Caco-2 (cell line): ENCODE measurements around the gene SGCA. TPM values are rescaled to one million over a fixed set of nuclear protein-coding genes. Genes with fewer than 3 reads are reported as not detected.

ENCODE experiments used
- BruUV-seq: library from RNA; stranded (reverse); fragments of 400-500 nt; replicated peaks from 2 replicates; lab custom pipeline; 2021; lab: Mats Ljungman, UMichigan
- CTCF ChIA-PET: fragments of 300-600 bp; sonication (Branson Sonifier 250); formaldehyde crosslinking; loops from one replicate; lab custom pipeline; 2022; ENCODE audit warnings: antibody characterized with exemption; lab: Charles Lee
- POLR2A ChIA-PET: fragments of 300-600 bp; sonication (Branson Sonifier 250); formaldehyde crosslinking; loops from one replicate; lab custom pipeline; 2022; ENCODE audit warnings: antibody characterized with exemption; lab: Charles Lee
- DNase-seq, 2 experiments: peaks; one replicate each; pipeline versions ENCODE4 v3.0.0 to v3.0.0-alpha.2; 2020 to 2022
- H3K27me3 ChIP-seq: replicated peaks from 2 replicates; pipeline ENCODE4 v1.6.0; 2011; ENCODE audit warnings: low read length; ENCODE audit not compliant: control insufficient read depth, insufficient read depth
- H3K36me3 ChIP-seq: 2 replicates; pipeline ENCODE4 v1.5.1; 2011; ENCODE audit warnings: low read length; ENCODE audit not compliant: control insufficient read depth, insufficient read depth
- H3K4me1 ChIP-seq: fragments of 250-450 bp; sonication (Bioruptor Pico); 2 replicates; pipeline ENCODE4 v1.5.1; 2020; ENCODE audit warnings: mild to moderate bottlenecking
- H3K4me3 ChIP-seq: 2 replicates; pipeline ENCODE4 v1.5.1; 2011; ENCODE audit warnings: low read depth, mild to moderate bottlenecking, control low read depth, low read length
- H3K9me3 ChIP-seq: fragments of 250-450 bp; sonication (Bioruptor Pico); 2 replicates; pipeline ENCODE4 v1.5.1; 2020; ENCODE audit warnings: mild to moderate bottlenecking, moderate library complexity
- H3K27ac Mint-ChIP-seq: one replicate; pipeline ENCODE4 v1.8.0; 2022; ENCODE audit warnings: mixed read lengths; ENCODE audit not compliant: unreplicated experiment
- H3K27me3 Mint-ChIP-seq: one replicate; pipeline ENCODE4 v1.8.0; 2022; ENCODE audit warnings: mixed read lengths; ENCODE audit not compliant: insufficient read depth, unreplicated experiment
- H3K36me3 Mint-ChIP-seq: one replicate; pipeline ENCODE4 v1.8.0; 2022; ENCODE audit warnings: mild to moderate bottlenecking, mixed read lengths; ENCODE audit not compliant: insufficient read depth, unreplicated experiment
- H3K4me1 Mint-ChIP-seq: one replicate; pipeline ENCODE4 v1.8.0; 2022; ENCODE audit warnings: low read depth, mixed read lengths; ENCODE audit not compliant: unreplicated experiment
- H3K4me3 Mint-ChIP-seq: one replicate; pipeline ENCODE4 v1.8.0; 2022; ENCODE audit warnings: mild to moderate bottlenecking, moderate library complexity, mixed read lengths; ENCODE audit not compliant: unreplicated experiment
- H3K9me3 Mint-ChIP-seq: one replicate; pipeline ENCODE4 v1.8.0; 2022; ENCODE audit warnings: mixed read lengths; ENCODE audit not compliant: unreplicated experiment
- intact Hi-C: fragments of 100-400 bp; cut with micrococcal nuclease; formaldehyde crosslinking; loops from one replicate; pipeline ENCODE4 v1.10.0; 2022; ENCODE audit not compliant: unreplicated experiment
- total RNA-seq: library from RNA; stranded (reverse); gene quantifications from 2 replicates; pipeline ENCODE4 v1.2.3, GENCODE V29; 2022
- TF ChIP-seq, protein P1 (sequence below), 2 experiments: fragments of 200-600 bp in 1 of 2; IDR thresholded peaks; 1 replicate in 1 of 2; 2 replicates in 1 of 2; pipeline versions ENCODE4 v1.5.1 to v1.8.0; 2011 to 2022; ENCODE audit warnings: antibody characterized with exemption in 1 of 2, control low read depth in 1 of 2, inconsistent platforms in 1 of 2, low read depth in 1 of 2, low read length in 1 of 2, mild to moderate bottlenecking in 1 of 2, moderate library complexity in 1 of 2; ENCODE audit not compliant: insufficient read depth in 1 of 2, severe bottlenecking in 1 of 2, unreplicated experiment in 1 of 2

The SGCA gene
- total RNA-seq, 1 experiment from 2014 or later: not detected

DNA sequence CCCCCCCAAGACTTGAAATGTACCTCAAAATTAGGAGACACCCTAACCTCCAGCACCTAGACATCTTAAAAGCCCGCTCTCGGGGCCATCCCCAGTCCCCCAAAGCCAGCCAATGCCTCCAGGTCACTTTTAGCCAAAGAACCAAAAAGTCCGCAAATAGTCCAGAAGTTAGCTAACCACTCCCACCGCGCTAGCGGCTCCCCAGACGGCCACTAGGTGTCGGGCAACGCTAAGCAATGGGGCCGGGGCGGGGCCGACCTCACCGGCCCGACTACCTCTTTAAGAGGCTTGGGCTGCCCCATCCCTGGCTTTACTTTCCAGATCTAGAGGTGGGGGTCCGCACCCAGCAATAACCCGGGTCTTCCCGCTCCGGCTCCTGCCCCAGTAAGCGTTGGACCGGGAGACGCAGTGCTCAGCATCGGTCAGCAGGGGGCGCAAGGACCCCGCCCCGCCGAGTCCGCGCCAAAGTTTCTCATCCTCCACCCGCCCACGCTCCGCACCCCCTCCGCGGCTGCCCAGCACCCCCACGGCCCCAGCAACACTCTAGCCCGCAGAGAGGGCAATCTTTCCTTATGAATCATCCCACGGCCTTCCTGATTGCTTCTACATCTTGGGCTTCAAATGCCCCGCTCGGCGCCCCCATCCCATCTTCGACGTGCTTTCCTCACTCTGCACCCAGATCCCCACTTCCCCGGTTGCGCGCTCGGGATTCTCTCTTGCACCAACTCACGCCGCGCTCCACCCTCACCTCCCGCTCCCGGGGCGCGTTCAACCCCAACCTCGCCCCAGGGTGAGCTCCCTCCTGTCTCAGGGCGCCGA, 34.9 kb downstream of the SGCA start:
- Mint-ChIP-seq H3K36me3 (peaks cover 6% of the 10 kb centered on the region), H3K27ac (peak overlapping the region; percentile 7), H3K4me1 (peaks cover 20% of the 10 kb centered on the region), H3K9me3 (no peaks in the 10 kb centered on the region), H3K4me3 (peak overlapping the region; percentile 73), H3K27me3 (no peaks in the 10 kb centered on the region)
- intact Hi-C loops: loop anchor here (1.0 kb wide), 5 partner anchors 73 to 279 kb away; partner anchors contain the start of gene LRRC59
- Histone ChIP-seq H3K36me3 (no peaks in the 10 kb centered on the region), H3K9me3 (no peaks in the 10 kb centered on the region), H3K4me1 (peaks cover 23% of the 10 kb centered on the region), H3K4me3 (peak overlapping the region; percentile 42), H3K27me3 (0 out of 2 replicates have a peak, but pooled peaks cover 1% of the 10 kb centered on the region)
- TF ChIP-seq, protein P1, sequence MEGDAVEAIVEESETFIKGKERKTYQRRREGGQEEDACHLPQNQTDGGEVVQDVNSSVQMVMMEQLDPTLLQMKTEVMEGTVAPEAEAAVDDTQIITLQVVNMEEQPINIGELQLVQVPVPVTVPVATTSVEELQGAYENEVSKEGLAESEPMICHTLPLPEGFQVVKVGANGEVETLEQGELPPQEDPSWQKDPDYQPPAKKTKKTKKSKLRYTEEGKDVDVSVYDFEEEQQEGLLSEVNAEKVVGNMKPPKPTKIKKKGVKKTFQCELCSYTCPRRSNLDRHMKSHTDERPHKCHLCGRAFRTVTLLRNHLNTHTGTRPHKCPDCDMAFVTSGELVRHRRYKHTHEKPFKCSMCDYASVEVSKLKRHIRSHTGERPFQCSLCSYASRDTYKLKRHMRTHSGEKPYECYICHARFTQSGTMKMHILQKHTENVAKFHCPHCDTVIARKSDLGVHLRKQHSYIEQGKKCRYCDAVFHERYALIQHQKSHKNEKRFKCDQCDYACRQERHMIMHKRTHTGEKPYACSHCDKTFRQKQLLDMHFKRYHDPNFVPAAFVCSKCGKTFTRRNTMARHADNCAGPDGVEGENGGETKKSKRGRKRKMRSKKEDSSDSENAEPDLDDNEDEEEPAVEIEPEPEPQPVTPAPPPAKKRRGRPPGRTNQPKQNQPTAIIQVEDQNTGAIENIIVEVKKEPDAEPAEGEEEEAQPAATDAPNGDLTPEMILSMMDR (IDR thresholded peaks at IDR 0.05; ENCODE audit: insufficient read depth in 1 of 2, low read depth in 1 of 2, low read length in 1 of 2, severe bottlenecking in 1 of 2, unreplicated experiment in 1 of 2): peak; percentile 99 to 100
- ChIA-PET CTCF (interaction anchor here (0.5 to 4.1 kb wide), 65 partner anchors 9 to 1032 kb away, joined by 3 to 245 read pairs (median 6); partner anchors contain the start of genes FAM117A, LRRC59, PHB1 and SGCA), POLR2A (interaction anchor here (0.6 to 1.0 kb wide), 7 partner anchors 13 to 335 kb away, joined by 3 to 14 read pairs (median 6); partner anchors contain the start of genes TMEM92 and XYLT2)
- BruUV-seq: no TSS peak
- DNase-seq: peak; percentile 96 to 98

DNA sequence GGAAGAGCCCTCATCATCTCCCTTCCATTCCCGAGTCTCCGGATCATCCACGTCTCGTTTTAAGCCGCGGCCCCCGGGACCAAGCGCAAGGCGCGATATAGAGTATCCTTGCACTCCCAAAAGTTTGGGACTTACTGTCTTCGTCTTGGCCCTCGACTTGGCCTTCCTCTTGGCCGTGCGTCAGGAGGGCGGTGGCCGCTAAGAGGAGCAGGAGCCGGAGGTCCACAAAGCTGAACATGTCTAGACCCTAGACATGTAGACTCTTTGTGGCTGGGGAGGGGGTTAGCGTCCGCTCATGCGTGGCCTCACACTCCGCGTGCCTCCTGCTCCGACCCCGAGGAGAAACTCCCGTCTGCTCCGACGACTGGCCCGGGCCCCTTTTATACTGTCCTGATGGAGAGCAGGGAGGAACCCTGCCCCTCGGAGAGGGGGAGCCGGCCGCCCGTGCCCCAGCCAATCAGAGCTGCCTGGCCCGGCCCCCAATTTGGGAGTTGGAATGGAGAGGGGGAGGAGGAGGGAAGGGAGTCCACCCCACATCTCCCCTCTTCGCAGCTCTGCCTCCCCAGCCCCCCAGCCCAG, 35.6 kb downstream of the SGCA start, which contains the start of gene COL1A1:
TSS of gene COL1A1 (minus strand) at position 356 of the 579 bp plus-strand sequence. CDS start at position 238, 118 bp downstream.
- Mint-ChIP-seq H3K27ac (peak within 1 kb of the TSS; percentile 7), H3K36me3 (peaks cover 6% of the 10 kb centered on the region), H3K4me1 (peaks cover 23% of the 10 kb centered on the region), H3K27me3 (no peaks in the 10 kb centered on the region), H3K4me3 (peak within 1 kb of the TSS; percentile 73), H3K9me3 (no peaks in the 10 kb centered on the region)
- TF ChIP-seq, protein P1 (IDR thresholded peaks at IDR 0.05; ENCODE audit: insufficient read depth in 1 of 2, low read depth in 1 of 2, low read length in 1 of 2, severe bottlenecking in 1 of 2, unreplicated experiment in 1 of 2): no peak
- intact Hi-C loops: no loop called here
- no peaks in the 10 kb centered on the region for H3K9me3 ChIP-seq
- ChIA-PET POLR2A (no interaction called here), CTCF (interaction anchor here (0.5 to 4.1 kb wide), 21 partner anchors 19 to 340 kb away, joined by 3 to 245 read pairs (median 6); partner anchors contain the start of gene TMEM92)
- H3K27me3 ChIP-seq: 0 out of 2 replicates have a peak, but pooled peaks cover 1% of the 10 kb centered on the region
- DNase-seq: peak in 1 of 2 experiments; percentile 67
- peak within 1 kb of the TSS; percentile 42 for H3K4me3 ChIP-seq
- peaks cover 28% of the 10 kb centered on the region for H3K4me1 ChIP-seq
- no peaks in the 10 kb centered on the region for H3K36me3 ChIP-seq
- no TSS peak for BruUV-seq

DNA sequence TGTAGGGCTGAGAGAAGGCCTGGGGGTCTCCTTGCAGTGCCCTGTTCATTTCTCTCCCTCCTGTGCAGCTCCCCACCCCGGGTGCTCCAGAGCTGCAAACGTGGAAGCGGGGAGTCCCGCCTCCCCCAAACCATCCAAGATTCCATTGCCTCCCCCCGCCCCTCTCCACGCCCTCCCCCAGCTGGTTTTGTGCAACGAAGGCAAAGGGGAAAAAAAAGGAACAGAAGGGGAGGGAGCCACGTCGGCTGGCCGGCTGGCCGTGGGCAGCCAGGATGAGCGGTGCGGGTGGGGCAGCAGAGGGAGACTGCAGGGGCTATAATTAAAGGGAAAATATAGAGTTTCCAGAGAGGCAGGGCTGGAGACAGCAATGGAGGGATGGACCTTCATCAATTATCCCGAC, 37.3 kb downstream of the SGCA start:
- H3K9me3 Mint-ChIP-seq: no peaks in the 10 kb centered on the region
- CTCF ChIA-PET: interaction anchor here (1.0 to 4.1 kb wide), 4 partner anchors 69 to 94 kb away, joined by 6 to 245 read pairs (median 70); partner anchors contain the start of gene TMEM92
- Histone ChIP-seq H3K27me3 (0 out of 2 replicates have a peak, but pooled peaks cover 1% of the 10 kb centered on the region), H3K4me1 (peaks cover 36% of the 10 kb centered on the region), H3K36me3 (no peaks in the 10 kb centered on the region), H3K4me3 (no peak overlapping the region), H3K9me3 (no peaks in the 10 kb centered on the region)
- H3K27me3 Mint-ChIP-seq: no peaks in the 10 kb centered on the region
- H3K36me3 Mint-ChIP-seq: peaks cover 6% of the 10 kb centered on the region
- H3K4me3 Mint-ChIP-seq: no peak overlapping the region
- TF ChIP-seq, protein P1 (IDR thresholded peaks at IDR 0.05; ENCODE audit: insufficient read depth in 1 of 2, low read depth in 1 of 2, low read length in 1 of 2, severe bottlenecking in 1 of 2, unreplicated experiment in 1 of 2): no peak
- intact Hi-C loops: no loop called here
- no peak for DNase-seq
- POLR2A ChIA-PET: no interaction called here
- H3K27ac Mint-ChIP-seq: no peak overlapping the region
- H3K4me1 Mint-ChIP-seq: peaks cover 35% of the 10 kb centered on the region
- no TSS peak for BruUV-seq
